ENCODE measurements around the gene ZC3H10. TPM values are rescaled to one million over a fixed set of nuclear protein-coding genes. Genes with fewer than 3 reads are reported as not detected.
"Not testable (repeated sequence)": the region's sequence is repeated elsewhere in the genome, so short reads cannot be mapped to it uniquely, and the experiment has no call there.

Gene ZC3H10
- total and polyA plus RNA-seq, 2 of the 13 experiments (the other 11 are each of a cell fraction or from before 2014, with no cell fraction given), result 0.70 to 2.3 TPM

DNA sequence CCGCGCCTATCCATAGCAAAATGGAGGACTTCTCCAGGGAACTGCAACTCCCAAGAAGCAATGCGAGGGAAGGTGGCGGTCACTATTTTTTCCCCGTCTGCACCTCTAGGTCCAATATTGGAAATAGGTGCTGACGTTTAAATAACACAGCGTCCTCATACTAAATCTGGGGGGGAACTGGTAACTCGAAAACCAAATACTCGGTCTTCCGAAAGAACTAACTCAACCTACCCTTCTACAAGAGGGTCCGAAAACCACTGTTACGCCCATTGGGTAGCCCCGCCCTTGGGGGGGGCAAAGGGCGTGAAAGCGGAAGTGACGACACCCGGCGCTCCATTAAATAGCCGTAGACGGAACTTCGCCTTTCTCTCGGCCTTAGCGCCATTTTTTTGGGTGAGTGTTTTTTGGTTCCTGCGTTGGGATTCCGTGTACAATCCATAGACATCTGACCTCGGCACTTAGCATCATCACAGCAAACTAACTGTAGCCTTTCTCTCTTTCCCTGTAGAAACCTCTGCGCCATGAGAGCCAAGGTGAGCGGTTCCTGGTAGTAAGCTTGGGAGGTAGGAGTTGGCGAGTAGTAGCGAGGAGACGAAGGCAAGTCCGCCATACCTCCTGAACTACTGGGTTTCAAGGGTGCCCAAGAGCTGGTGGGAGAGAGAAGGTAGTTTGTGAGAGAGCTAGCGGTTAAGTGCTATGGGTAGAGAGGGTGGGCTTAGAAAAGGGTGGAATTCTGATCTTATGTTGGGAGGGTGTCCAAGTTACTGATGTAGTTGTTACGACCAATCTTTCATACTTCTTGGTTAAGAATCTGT is 1.6 kb upstream of the ZC3H10 start, which contains the start of gene RPL41 (continued):
- peak; percentile 53; the same call in 1 of the 2 replicates for TF ChIP-seq THRA (CRISPR knock-in tag; IDR thresholded peaks at IDR 0.05; ENCODE audit: borderline replicate concordance)
- peak; percentile 17; the same call in 1 of the 2 replicates for TF ChIP-seq NFYB (CRISPR knock-in tag; IDR thresholded peaks at IDR 0.05)
- TF ChIP-seq POLR2AphosphoS2 (IDR thresholded peaks at IDR 0.05; ENCODE audit: low read depth, low read length), result peak; percentile 97
- TF ChIP-seq JDP2 (CRISPR knock-in tag; IDR thresholded peaks at IDR 0.05; ENCODE audit: borderline replicate concordance), result no peak

GRCh38 chr12:56117082-56117706 is 872 bp upstream of the ZC3H10 start:
- CTCF ChIA-PET (ENCODE audit: low intra/inter-chr PET ratio, low total read pairs), result interaction anchor here (3.2 kb wide), 1 partner anchor 72 kb away, joined by 49 read pairs; the partner anchor contains the start of gene SMARCC2
- H3K27me3 ChIP-seq (ENCODE audit: control insufficient read depth in 1 of 2, insufficient read depth in 2 of 2, low read length in 2 of 2); ATAC-seq; H2AFZ ChIP-seq (ENCODE audit: low read length); in situ Hi-C loops (cut with HindIII; ENCODE audit: extremely low pct_ligation_motif_present, low pct_unique_long_range_greater_than_20kb); FAIRE-seq; DNase-seq (ENCODE audit: low spot score); H3K9me3 ChIP-seq (ENCODE audit: low read length); H4K20me1 ChIP-seq (ENCODE audit: insufficient read depth, low read length); BruUV-seq (replicated peaks): not testable (repeated sequence)
- Histone ChIP-seq H3K4me1 (ENCODE audit: insufficient read depth, low read length) (peaks cover 43% of the 10 kb centered on the region), H3K36me3 (replicated peaks in 1 of 2; ENCODE audit: control insufficient read depth in 1 of 2, insufficient read depth in 2 of 2, low read length in 2 of 2) (peaks cover 5 to 17% of the 10 kb centered on the region in 2 experiments; a peak in 3 of 5 replicates), H3K27ac (ENCODE audit: extremely low read length, insufficient read depth, low read length) (peak overlapping the region; percentile 93), H3K79me2 (ENCODE audit: insufficient read depth, low read length) (peaks cover 15% of the 10 kb centered on the region), H3K9ac (ENCODE audit: insufficient read depth, low read depth, low read length) (peak overlapping the region; percentile 99), H3K4me2 (ENCODE audit: low read depth, low read length) (peak overlapping the region; percentile 84), H3K4me3 (replicated peaks in 1 of 3; ENCODE audit: insufficient read depth in 1 of 3, low read depth in 2 of 3, low read length in 3 of 3) (peak overlapping the region; percentile 69 to 86 (median 71))
- intact Hi-C loops (cut with micrococcal nuclease; ENCODE audit: unreplicated experiment), result loop anchor here (5.0 kb wide), 2 partner anchors 70 to 350 kb away; partner anchors contain the start of gene SPRYD4
- POLR2A ChIA-PET, result interaction anchor here (0.6 to 6.2 kb wide), 17 partner anchors 9 to 520 kb away, joined by 3 to 128 read pairs (median 6); partner anchors contain the start of genes CNPY2, ERBB3, ESYT1 and MYL6
- 3% methylated on average over 13 of the region's 16 CpGs for WGBS (ENCODE audit: low lambda C conversion rate)

Data from HepG2 (cell line).